H9 (cell line): ENCODE measurements around the gene CMTM4. TPM values are rescaled to one million over a fixed set of nuclear protein-coding genes. Genes with fewer than 3 reads are reported as not detected.

ENCODE experiments used
- DNase-seq: peaks from one replicate; pipeline ENCODE4 v3.0.0-alpha.2; 2017
- H2AFZ ChIP-seq: one replicate; pipeline ENCODE4 v1.6.1; 2013; ENCODE audit warnings: mild to moderate bottlenecking, low read length, control low read depth, moderate library complexity
- H2AK5ac ChIP-seq: 2 replicates; pipeline ENCODE4 v1.6.1; 2013; ENCODE audit warnings: low read length, control low read depth, mixed read lengths; ENCODE audit not compliant: insufficient read length
- H2BK120ac ChIP-seq: one replicate; pipeline ENCODE4 v1.6.1; 2013; ENCODE audit warnings: low read depth, mild to moderate bottlenecking, low read length, control low read depth, inconsistent platforms; ENCODE audit not compliant: poor library complexity, severe bottlenecking
- H2BK12ac ChIP-seq: 2 replicates; pipeline ENCODE4 v1.6.1; 2013; ENCODE audit warnings: low read length, control low read depth, mixed read lengths, low read depth; ENCODE audit not compliant: insufficient read length
- H2BK15ac ChIP-seq: 2 replicates; pipeline ENCODE4 v1.6.1; 2013; ENCODE audit warnings: low read depth, low read length, control low read depth
- H2BK20ac ChIP-seq: one replicate; pipeline ENCODE4 v1.6.1; 2013; ENCODE audit warnings: low read depth, mild to moderate bottlenecking, low read length, control low read depth, inconsistent platforms; ENCODE audit not compliant: poor library complexity, severe bottlenecking
- H2BK5ac ChIP-seq: 2 replicates; pipeline ENCODE4 v1.6.1; 2013; ENCODE audit warnings: low read length, control low read depth, mixed read lengths; ENCODE audit not compliant: insufficient read length
- H3K14ac ChIP-seq: 2 replicates; pipeline ENCODE4 v1.6.1; 2013; ENCODE audit warnings: low read length, control low read depth; ENCODE audit not compliant: insufficient read depth
- H3K18ac ChIP-seq: 2 replicates; pipeline ENCODE4 v1.6.1; 2013; ENCODE audit warnings: low read depth, mild to moderate bottlenecking, mixed read lengths, low read length, control low read depth; ENCODE audit not compliant: insufficient read length
- H3K23ac ChIP-seq: 2 replicates; pipeline ENCODE4 v1.6.1; 2013; ENCODE audit warnings: low read length, control low read depth, mixed read lengths, low read depth; ENCODE audit not compliant: insufficient read length
- H3K23me2 ChIP-seq: 2 replicates; pipeline ENCODE4 v1.6.1; 2013; ENCODE audit warnings: low read depth, mild to moderate bottlenecking, mixed read lengths, low read length, control low read depth; ENCODE audit not compliant: insufficient read length, poor library complexity, severe bottlenecking
- H3K27ac ChIP-seq: 2 replicates; pipeline ENCODE4 v1.5.1; 2013; ENCODE audit warnings: low read length, control low read depth, mixed read lengths, low read depth; ENCODE audit not compliant: insufficient read length
- H3K27me3 ChIP-seq: 2 replicates; pipeline ENCODE4 v1.6.1; 2013; ENCODE audit warnings: low read length, control low read depth, inconsistent platforms; ENCODE audit not compliant: insufficient read depth
- H3K4ac ChIP-seq: 2 replicates; pipeline ENCODE4 v1.6.1; 2013; ENCODE audit warnings: low read depth, mild to moderate bottlenecking, control low read depth, inconsistent platforms, low read length, moderate library complexity
- H3K4me1 ChIP-seq: 2 replicates; pipeline ENCODE4 v1.6.1; 2013; ENCODE audit warnings: low read length, control low read depth, inconsistent platforms; ENCODE audit not compliant: insufficient read depth
- H3K4me2 ChIP-seq: 2 replicates; pipeline ENCODE4 v1.6.1; 2013; ENCODE audit warnings: low read length, control low read depth, mixed read lengths; ENCODE audit not compliant: insufficient read length, insufficient read depth
- H3K56ac ChIP-seq: 2 replicates; pipeline ENCODE4 v1.6.1; 2013; ENCODE audit warnings: low read depth, mild to moderate bottlenecking, mixed read lengths, low read length, control low read depth; ENCODE audit not compliant: insufficient read length
- H3K79me1 ChIP-seq: 2 replicates; pipeline ENCODE4 v1.6.1; 2013; ENCODE audit warnings: low read depth, mild to moderate bottlenecking, moderate library complexity, low read length, control low read depth, inconsistent platforms; ENCODE audit not compliant: insufficient read depth, poor library complexity, severe bottlenecking
- H3K79me2 ChIP-seq: 2 replicates; pipeline ENCODE4 v1.6.1; 2013; ENCODE audit warnings: low read length, control low read depth, inconsistent platforms; ENCODE audit not compliant: insufficient read depth
- H3K9ac ChIP-seq: 2 replicates; pipeline ENCODE4 v1.6.1; 2013; ENCODE audit warnings: low read length, control low read depth, mixed read lengths; ENCODE audit not compliant: insufficient read length; ENCODE audit errors: extremely low read depth
- H3K9me3 ChIP-seq: one replicate; pipeline ENCODE4 v1.6.1; 2013; ENCODE audit warnings: low read depth, low read length, inconsistent platforms; ENCODE audit not compliant: control insufficient read depth
- H3T11ph ChIP-seq: one replicate; pipeline ENCODE4 v1.6.1; 2013; ENCODE audit warnings: mild to moderate bottlenecking, low read length, control low read depth, inconsistent platforms
- H4K20me1 ChIP-seq: one replicate; pipeline ENCODE4 v1.6.1; 2013; ENCODE audit not compliant: control insufficient read depth, insufficient read length, insufficient read depth
- H4K5ac ChIP-seq: 2 replicates; pipeline ENCODE4 v1.6.1; 2013; ENCODE audit warnings: low read depth, mild to moderate bottlenecking, mixed read lengths, low read length, control low read depth; ENCODE audit not compliant: insufficient read length
- H4K8ac ChIP-seq: replicated peaks from 2 replicates; pipeline ENCODE4 v1.6.1; 2013; ENCODE audit warnings: low read length, control low read depth, mixed read lengths, low read depth; ENCODE audit not compliant: insufficient read length
- H4K91ac ChIP-seq: 2 replicates; pipeline ENCODE4 v1.6.1; 2013; ENCODE audit warnings: low read depth, mild to moderate bottlenecking, moderate library complexity, mixed read lengths, low read length, control low read depth; ENCODE audit not compliant: insufficient read length
- H3K27ac Mint-ChIP-seq, 3 experiments: 2 replicates in 2 of 3; 3 replicates in 1 of 3; pipeline ENCODE4 v1.8.0; 2020 to 2021; ENCODE audit warnings: mixed read lengths in 3 of 3, mild to moderate bottlenecking in 1 of 3, moderate library complexity in 1 of 3
- H3K27me3 Mint-ChIP-seq: 2 replicates; pipeline ENCODE4 v1.8.0; 2021; ENCODE audit warnings: low read depth, mild to moderate bottlenecking, moderate library complexity, mixed read lengths
- H3K36me3 Mint-ChIP-seq, 3 experiments: 2 replicates in 2 of 3; 3 replicates in 1 of 3; pipeline ENCODE4 v1.8.0; 2020 to 2021; ENCODE audit warnings: low read depth in 3 of 3, mixed read lengths in 3 of 3; ENCODE audit not compliant: insufficient read depth in 1 of 3
- H3K4me1 Mint-ChIP-seq, 2 experiments: 2 replicates each; pipeline ENCODE4 v1.8.0; 2020; ENCODE audit warnings: mixed read lengths in 2 of 2
- H3K4me3 Mint-ChIP-seq, 2 experiments: 2 replicates in 1 of 2; 3 replicates in 1 of 2; pipeline ENCODE4 v1.8.0; 2020 to 2021; ENCODE audit warnings: mild to moderate bottlenecking in 2 of 2, mixed read lengths in 2 of 2, moderate library complexity in 1 of 2
- H3K9me3 Mint-ChIP-seq, 2 experiments: 2 replicates in 1 of 2; 3 replicates in 1 of 2; pipeline ENCODE4 v1.8.0; 2020; ENCODE audit warnings: mild to moderate bottlenecking in 2 of 2, mixed read lengths in 2 of 2, moderate library complexity in 1 of 2
- WGBS: extraction: QIAGEN DNeasy Blood & Tissue Kit; methylation state at CpG from one replicate; pipeline ENCODE4 v1.1.7; 2013; ENCODE audit warnings: missing lambda C conversion rate, low lambda C conversion rate, mixed read lengths; ENCODE audit not compliant: insufficient read length; ENCODE audit errors: extremely low coverage; 5-methylcytosine and 5-hydroxymethylcytosine counted together
- total RNA-seq: library from RNA; stranded (reverse); gene quantifications from 2 replicates; pipeline ENCODE4 v1.2.1, GENCODE V29; 2021
- TF ChIP-seq, protein P1 (sequence below): fragments of 200-600 bp; sonication (generic); conservative IDR thresholded peaks from 3 replicates; pipeline ENCODE4 v1.8.0; 2021; ENCODE audit warnings: antibody characterized with exemption, mild to moderate bottlenecking

CMTM4 gene
- total RNA-seq, 1 experiment from 2014 or later, result 40.5 TPM

DNA sequence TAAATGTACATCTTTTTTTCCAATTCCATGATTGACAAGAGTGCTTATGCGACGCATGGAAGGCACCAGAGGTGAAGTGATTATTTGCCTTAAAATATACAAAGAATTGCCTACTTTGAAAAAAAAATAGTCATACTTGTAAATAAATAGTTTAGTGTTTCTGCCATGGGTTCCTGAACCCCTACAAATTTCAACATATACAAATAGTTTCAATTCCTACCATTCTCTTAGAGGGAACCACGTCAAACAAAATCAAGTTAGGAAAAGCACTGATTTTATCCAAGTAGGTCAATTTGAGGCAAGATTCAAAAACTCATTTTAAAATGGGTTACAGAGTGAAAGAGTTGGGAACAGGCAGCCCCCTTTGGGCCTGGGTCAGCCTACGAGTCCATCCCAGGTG, 80.4 kb downstream of the CMTM4 start:
- TF ChIP-seq, protein P1, sequence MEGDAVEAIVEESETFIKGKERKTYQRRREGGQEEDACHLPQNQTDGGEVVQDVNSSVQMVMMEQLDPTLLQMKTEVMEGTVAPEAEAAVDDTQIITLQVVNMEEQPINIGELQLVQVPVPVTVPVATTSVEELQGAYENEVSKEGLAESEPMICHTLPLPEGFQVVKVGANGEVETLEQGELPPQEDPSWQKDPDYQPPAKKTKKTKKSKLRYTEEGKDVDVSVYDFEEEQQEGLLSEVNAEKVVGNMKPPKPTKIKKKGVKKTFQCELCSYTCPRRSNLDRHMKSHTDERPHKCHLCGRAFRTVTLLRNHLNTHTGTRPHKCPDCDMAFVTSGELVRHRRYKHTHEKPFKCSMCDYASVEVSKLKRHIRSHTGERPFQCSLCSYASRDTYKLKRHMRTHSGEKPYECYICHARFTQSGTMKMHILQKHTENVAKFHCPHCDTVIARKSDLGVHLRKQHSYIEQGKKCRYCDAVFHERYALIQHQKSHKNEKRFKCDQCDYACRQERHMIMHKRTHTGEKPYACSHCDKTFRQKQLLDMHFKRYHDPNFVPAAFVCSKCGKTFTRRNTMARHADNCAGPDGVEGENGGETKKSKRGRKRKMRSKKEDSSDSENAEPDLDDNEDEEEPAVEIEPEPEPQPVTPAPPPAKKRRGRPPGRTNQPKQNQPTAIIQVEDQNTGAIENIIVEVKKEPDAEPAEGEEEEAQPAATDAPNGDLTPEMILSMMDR, result no peak

More for the DNA sequence above, 80.4 kb downstream of the CMTM4 start:
- H3T11ph ChIP-seq, result no peak overlapping the region
- H2AFZ ChIP-seq, result no peak overlapping the region
- no peak overlapping the region for H4K8ac ChIP-seq
- H3K27ac ChIP-seq, result no peak overlapping the region
- H3K36me3 Mint-ChIP-seq, result peaks cover 36 to 71% (median 68%) of the 10 kb centered on the region in 3 experiments
- no peak overlapping the region for H3K14ac ChIP-seq
- H3K23ac ChIP-seq, result no peak overlapping the region
- no peak overlapping the region for H4K91ac ChIP-seq
- H2BK15ac ChIP-seq, result no peak overlapping the region
- no peak overlapping the region for H2BK120ac ChIP-seq
- H3K27me3 ChIP-seq, result no peaks in the 10 kb centered on the region
- H3K4me1 ChIP-seq, result peaks cover 9% of the 10 kb centered on the region; the same call in 1 of the 2 replicates
- no peak overlapping the region for H3K9ac ChIP-seq
- no peaks in the 10 kb centered on the region; a peak in 1 of 5 replicates for H3K9me3 Mint-ChIP-seq
- H3K4ac ChIP-seq, result no peak overlapping the region
- H4K5ac ChIP-seq, result no peak overlapping the region
- no peak overlapping the region for H3K4me3 Mint-ChIP-seq
- no peaks in the 10 kb centered on the region for H3K27me3 Mint-ChIP-seq
- no peaks in the 10 kb centered on the region for H4K20me1 ChIP-seq
- no peak for DNase-seq
- no peaks in the 10 kb centered on the region for H3K79me1 ChIP-seq
- no peaks in the 10 kb centered on the region for H3K79me2 ChIP-seq
- H3K4me2 ChIP-seq, result no peak overlapping the region
- no peak overlapping the region for H2BK20ac ChIP-seq
- H3K27ac Mint-ChIP-seq, result peak overlapping the region in 1 of 3 experiments; percentile 95; a peak in 2 of 7 replicates
- no peaks in the 10 kb centered on the region for H3K9me3 ChIP-seq
- no CpG with 5 or more reads among the region's 4 CpGs for WGBS
- no peak overlapping the region for H2BK12ac ChIP-seq
- no peak overlapping the region for H2AK5ac ChIP-seq
- no peak overlapping the region for H2BK5ac ChIP-seq
- no peak overlapping the region for H3K18ac ChIP-seq
- no peak overlapping the region for H3K56ac ChIP-seq
- H3K23me2 ChIP-seq, result no peaks in the 10 kb centered on the region
- H3K4me1 Mint-ChIP-seq, result peaks cover 43 to 45% of the 10 kb centered on the region in 2 experiments
